Stimulated activated CD8-positive, alpha-beta memory T cell treated with anti-CD3 and anti-CD28 coated beads, Interleukin-12 subunit alpha, Interleukin-12 subunit beta, amount 100 ng/mL, for 24 hours (primary cell): ENCODE data around the gene PML.

ENCODE experiments used
- DNase-seq: peaks from one replicate; pipeline ENCODE4 v3.0.0-alpha.2; 2020; ENCODE audit errors: extremely low read depth

Gene PML

DNA sequence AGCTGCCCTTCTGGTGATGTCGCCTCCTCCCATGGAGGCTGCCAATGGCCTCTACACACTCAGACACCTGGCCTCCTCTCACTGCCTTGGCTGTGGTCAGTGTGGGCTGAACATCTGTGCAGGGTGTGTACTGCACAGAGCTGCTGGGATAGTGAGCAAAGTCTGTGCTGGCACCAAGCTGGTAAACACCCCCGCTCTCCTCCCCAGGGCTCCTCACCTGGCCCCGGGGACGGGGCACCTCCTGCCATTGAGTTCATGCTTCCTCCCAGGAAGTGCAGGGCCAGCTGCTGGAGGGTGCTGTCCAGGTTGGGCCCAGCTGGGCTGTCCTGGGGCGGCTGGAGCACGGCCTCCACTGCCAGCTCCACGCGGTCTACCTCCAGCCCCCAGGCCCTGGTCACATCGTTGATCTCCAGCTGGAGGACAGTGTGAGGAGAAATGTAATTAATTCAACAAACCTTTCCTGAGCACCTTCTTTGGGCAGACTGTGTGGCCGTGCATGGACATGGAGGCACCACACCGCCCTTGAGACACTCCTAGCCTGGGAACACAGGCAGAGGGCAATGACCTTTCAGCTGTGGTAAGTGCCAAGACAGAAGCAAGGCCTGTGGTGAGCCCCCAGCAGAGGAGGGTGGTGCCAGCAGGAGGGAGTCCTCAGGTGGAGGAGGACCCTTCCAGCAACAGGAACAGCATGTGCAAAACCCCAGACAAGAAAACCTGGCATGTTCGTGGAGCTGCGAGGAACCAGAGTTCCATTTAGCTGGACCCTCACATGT lies 9.2 kb upstream of the PML start:
- DNase-seq = no peak

DNA sequence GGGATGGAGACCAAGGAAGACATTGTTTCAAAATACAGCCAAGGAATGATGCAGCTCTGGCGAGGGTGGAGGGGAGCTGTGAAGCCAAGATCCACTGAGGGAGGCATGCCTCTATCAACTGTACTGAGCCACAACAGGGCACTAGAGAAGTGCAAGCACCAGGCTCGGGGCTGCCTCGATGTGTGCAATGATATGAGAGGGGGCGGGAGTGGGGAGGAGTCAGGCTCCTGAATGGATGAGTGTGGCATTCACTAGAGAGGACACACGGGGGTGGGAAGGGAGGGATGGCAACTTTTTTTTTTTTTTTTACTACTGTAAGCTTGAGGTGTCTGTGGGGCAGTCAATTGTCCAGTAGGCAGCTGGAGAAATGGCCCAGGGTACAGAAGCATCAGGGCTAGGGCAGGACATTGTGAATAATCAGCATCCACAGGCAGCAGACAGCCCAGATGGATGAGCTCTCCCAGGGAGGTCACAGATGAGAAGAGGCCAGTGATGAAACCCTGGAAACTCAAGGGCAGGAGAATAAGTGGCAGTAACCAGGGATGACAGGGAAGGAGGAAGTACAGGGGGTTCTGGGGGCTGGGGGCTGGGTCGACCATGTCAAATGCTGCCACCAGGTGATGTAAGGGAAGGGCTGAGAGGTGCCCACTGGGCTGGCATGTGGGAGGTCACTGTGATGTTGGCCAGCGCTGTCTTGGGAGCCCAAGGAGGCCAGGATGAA lies 8.3 kb upstream of the PML start:
- DNase-seq = no peak

DNA sequence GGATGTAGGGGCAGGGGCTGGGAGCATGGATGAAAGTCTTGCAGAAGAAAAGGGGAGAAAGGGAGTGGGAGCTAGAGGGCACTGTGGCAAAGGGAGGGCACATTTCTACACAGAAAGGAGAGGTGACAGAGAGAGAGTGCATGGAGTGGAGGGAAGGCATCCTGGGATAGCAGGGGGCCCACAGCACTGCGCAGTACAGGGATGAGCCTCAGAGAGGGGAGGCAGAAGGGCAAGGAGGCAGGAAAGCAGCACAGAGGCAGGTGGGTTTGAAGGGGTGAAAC lies 7.8 kb upstream of the PML start:
- DNase-seq = no peak

DNA sequence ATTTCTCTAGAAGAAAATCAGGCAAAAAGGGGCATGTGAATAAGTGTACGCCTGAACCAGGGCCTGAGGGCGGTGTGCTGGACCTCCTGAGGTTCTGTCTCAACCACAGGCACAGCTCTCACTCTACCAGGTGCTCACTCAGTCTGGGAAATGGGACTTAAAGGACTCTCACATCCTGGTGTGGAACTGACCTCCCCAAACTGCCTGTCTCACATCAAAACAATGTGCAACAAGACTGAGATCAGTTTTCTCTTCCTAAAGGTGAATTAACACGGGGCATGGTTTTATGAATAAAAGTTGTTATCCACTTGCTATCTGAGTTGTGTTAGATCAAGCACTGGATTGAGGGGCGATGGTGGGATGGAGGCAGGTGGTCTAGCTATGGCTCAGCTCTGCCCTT lies 7.3 kb upstream of the PML start:
- no peak for DNase-seq

DNA sequence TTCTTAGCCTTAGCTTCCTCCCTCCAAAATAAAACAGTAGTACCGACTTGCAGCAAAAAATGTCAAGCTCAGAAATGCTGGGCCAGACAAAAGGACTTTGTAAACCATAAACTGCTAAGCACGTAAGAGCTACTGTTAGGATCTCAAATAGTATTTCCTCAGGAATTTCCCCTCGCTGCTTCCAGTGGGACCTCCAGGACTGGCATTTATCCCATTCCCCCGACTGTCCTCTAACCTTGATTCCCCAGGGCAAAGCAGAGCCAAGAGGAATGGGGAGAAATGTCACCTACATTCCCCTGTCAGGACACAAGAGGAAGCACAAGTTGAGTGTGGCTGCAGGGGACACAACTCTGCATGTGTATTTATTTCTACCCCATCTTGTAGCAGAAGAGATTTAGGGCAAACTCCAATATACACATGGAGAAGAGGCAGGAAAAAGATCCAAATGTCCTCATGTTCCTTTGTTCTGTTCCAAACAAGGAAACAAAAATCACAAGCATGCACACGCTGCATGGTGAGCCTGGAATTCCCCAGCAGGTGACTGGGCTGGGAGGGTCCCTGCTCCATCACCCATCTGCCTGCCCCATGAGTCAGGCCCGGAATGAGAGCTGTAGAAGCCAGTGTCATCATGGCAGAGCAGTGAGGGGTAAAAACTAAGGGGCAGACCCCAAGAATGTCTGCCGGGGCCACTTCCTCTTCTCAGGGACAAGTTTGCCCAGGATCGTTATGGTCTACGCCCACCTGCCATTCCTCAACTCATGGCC lies 6.7 kb upstream of the PML start:
- no peak for DNase-seq

DNA sequence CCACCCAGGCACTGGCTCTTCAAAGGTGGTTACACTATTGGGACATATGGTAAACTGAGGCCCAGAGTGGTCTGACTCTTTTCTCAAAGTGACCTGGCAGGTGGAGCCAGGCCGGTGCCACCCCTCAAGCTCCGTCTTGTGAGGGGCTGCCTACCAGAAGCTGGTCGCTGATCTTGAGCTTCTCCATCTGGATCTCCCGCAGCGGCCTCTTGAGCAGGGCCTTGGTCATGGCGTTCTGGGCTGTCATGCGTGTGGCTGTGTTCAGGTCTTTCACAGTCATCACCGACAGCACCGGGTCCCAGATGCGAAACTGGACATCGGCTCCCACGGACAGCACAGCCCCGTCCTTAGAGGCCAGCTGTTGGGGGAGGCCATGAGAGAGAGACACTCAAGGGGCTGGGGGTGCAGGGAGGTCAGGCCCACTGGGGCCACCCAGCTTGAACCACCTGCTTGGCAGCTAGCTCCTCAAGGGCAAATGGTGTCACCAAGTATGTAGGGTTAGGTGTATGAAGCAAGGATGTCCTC lies 6.0 kb upstream of the PML start:
- no peak for DNase-seq

DNA sequence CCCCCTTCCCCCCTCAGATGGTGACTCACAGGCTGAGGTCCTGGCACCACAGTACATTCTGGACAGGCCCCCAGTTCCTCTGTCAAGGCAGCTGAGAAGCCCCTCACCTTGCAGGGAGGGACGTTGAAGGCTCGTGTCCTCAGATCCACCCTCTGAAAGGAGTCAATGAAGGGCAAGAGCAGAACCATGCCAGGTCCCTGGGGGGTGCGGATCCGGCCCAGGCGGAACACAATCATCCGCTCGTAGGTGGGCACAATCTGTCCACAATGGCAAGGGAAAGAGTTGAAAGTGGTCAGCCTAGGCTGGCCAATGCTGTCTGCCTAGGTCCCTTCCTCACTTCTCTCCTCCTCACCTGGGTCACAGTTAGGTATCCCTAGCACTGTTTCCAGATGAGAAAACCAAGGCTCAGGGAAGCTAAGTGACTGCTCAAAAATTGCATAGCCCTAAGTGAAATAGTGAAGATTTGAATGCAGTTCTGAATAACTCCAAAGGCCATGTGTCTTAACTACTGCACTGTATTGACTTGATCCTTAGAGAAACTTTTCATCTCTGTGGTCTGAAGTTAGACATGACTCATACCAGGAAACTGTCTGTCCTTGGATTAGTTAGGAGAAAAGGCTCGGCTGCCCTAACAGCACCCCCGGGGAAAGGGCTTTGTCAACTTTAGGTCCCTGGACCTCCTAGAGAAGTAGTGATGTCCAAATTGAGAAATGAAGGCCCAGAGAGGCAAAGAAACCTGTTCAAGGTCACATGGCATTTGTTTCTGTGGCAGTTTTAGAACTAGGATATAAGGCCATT lies 5.3 kb upstream of the PML start:
- no peak for DNase-seq

DNA sequence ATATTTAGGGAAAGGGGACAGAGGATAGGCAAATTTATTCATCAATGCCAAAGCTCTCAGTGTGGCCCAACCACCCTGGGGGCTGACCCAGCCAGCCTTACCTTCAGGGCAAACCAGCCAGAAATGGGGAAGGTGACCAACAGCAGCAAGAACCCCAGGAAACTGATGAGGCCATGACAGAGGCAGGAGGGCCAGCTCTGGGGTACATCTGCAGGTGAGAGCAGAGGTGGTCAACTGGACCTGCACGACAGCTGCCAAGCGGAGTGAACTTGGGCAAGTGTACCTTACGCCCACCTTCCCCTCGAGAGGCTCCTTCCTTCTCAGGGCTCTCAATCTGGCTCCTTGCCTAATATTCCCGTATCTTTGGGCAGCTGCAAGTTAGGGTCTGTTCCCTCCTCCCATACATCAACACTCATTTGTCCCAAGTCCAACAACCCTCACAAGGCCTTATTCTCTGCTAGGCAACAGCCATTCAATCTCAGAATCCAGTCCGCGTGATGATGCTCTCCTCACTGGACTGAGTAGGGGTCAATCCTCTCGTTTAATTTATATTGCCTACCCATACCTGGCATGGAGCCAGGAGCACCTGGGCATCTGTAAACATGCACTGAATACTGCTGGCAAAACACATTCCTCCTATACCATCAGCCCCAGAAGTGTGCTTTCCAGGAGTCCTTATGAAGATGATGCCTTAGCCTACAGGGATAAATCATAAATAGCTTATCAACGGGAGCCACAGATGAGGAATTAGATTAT lies 4.1 kb upstream of the PML start:
- DNase-seq = no peak

DNA sequence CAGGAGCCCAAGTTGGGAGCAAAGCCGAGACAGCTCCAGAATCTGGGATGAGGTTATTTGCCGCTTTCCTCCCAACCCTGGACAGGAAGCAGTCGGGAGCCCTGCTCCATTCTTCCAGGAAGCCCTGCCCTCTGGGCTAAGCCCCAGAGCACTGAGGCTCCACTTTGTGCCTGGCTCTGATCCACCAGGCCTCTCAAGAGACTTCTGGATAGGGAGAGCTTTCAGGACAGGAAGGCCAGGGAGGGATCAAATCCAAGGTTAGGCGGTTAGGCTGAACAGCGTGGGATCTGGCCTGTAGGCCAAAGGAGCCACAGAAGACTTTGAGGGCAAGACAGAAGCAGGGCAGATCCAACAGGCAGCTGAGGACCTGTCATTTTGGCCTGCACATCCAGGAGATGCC lies 3.3 kb upstream of the PML start:
- DNase-seq = no peak

DNA sequence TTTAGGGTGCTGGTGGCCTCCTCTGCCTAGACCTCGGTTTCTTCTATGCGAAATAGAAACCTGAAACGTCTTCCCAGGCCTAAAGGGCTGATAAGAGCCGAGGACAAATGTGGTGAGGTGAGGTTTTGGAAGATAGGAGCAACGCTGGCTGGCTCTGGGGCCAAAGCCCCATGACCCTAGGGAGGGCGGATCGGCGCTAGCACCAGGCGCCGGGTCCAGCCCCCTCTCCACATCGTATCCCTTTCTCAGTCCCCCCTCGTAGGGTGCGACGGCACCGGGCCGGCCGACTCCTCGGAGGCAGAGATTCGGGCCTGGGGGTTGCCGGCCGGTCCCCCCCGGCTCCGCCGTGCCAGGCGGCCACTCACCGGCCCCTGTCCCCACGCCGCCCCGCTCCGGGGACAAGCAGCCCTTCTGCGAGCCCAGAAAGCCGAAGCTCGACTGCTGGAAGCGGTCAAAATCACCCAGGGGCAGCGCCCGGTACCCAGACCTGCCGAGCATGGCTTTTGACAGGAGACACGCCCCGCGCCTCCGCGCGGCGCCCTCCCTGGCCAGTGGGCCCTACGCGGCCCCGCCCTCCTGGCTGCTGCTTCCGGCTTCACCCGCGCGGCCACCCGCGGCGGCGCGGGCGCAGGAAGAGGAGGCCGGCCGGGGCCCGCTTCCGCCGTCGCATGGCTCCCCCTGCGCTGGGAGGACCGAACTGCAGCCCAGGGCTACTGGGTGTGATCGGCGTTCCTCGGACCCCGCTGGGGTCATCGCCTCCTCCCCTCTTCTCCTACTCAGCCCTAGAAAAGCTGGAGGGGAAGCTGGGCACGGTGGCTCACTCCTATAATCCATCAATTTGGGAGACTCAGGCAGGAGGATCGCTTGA lies 2.6 kb upstream of the PML start, which contains the start of gene STOML1:
Gene STOML1, minus strand, starts transcription at position 570 of the 868 bp plus-strand sequence. Its CDS starts 72 bp downstream, at position 498.
- peak; percentile 83 for DNase-seq

DNA sequence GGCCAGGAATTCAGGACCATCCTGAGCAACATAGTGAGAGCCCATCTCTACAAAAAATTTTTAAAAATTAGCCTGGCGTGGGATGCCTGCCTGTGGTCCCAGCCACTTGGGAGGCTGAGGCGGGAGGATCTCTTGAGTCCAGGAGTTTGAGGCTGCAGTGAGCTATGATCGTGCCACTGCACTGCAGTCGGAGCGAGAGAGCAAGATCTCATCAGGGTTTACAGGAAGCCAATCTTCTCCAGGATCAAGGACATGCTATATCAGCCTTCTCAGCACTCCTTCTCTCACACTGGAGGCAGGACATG lies 2.0 kb upstream of the PML start:
- no peak for DNase-seq

DNA sequence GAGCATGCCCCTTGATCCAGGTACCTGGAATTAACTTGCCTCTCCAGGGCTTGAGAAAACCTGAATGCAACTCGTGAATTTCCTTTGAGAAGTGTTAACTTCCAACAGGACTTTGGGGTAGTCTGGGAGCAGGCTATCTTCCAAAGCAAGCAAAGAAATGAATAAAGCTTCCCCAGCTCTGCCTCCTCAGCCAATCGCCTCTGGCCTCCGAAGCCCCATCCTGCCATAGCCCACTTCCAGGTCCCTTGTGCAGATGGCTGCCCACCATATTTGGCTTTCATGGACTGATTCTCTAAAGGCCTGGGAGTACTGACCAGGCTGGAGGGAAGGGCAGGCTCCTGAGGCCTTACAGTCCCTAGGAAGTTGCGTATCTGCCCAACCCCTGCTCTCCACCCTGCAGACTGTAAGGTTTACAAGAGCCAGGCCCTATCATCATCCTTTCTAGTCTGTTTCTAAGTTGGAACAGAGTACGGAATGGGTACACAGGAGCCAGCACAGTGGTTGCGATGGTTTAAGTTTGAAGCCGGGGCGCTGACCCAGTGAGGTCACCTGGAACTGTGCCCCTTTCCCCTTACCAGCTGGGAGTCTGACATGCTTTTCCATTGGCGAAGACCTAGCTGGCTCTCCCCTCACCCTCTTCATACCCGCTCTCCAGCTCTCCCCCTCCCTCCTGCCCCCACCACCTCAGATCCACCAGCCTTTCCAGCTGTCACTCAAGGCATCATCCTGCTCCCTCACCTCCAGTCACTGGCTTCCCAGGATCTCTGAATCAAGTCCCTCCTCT lies 1.1 kb upstream of the PML start:
- no peak for DNase-seq

DNA sequence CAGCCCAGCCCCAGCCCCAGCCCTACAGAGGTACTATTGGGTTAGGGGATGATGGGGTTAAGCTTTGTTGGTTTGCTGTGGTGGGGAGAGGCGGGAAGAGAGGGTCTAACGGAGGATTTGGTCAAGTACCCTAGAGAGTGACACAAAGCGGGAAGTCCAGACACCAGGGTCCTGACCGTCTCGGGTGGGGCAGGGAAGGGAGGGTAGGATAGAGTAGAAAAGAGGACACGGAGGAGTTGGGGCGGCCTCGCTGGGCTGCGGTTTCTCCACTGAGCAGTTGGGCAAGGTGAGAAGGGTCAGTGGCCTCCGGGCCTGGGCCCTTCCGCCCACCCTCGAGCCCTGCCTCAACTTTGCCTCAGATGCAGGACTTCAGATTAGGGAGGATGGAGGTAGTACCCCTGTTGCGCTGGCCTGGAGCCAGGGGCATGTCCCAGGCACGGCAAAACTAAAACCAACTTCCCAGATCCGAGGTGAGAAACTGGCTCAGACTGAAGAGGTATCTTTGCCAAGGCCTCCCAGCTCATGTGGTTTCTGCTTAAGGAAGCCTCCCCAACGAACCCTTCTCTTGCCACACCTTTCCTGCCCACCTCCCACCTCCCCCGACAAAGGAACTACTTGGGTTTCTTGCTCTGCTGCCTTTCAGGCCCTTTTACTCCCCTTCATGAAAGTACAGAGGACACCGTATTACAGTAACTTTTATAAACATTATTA lies 551 bp downstream of the PML start:
- DNase-seq = no peak

DNA sequence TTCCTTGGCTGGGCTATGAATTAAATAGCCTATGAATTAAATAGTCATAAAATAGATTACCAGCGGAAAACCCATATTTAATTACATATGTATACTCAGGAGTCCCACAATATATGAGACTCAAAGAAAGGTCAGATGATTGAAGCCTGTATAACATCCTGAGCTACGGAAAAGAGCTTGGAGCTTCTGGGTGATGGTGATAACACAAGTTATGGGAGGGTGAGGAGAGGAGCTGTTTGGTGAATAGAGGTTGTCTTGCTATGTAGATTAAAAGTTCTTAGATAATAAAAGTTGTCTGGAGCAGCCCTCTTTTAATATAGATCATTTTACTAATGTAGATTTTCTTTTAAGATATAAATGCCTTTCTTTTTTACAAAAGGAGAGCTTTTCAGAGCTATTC lies 1.8 kb downstream of the PML start:
- DNase-seq = no peak

DNA sequence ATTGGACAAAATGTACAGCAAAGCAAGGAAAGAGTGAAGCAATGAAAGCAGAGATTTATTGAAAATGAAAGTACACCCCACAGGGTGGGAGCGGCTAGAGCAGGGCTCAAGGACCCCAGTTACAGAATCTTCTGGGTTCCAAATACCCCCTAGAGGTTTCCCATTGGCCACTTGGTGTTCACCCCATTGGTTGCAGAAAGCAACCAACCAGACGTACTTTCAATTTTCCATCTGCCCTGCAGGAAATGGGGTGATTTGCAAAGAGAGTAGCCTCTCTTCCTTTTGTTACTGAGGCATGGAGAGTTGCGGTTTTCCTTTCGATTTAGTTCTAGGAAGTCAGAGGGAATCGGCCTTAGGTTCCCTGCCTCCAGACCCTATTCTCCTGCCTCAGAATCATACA lies 2.4 kb downstream of the PML start:
- DNase-seq = no peak

DNA sequence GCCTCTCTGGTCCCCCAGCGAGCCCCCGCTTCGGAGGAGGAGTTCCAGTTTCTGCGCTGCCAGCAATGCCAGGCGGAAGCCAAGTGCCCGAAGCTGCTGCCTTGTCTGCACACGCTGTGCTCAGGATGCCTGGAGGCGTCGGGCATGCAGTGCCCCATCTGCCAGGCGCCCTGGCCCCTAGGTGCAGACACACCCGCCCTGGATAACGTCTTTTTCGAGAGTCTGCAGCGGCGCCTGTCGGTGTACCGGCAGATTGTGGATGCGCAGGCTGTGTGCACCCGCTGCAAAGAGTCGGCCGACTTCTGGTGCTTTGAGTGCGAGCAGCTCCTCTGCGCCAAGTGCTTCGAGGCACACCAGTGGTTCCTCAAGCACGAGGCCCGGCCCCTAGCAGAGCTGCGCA lies 3.5 kb downstream of the PML start:
- no peak for DNase-seq

DNA sequence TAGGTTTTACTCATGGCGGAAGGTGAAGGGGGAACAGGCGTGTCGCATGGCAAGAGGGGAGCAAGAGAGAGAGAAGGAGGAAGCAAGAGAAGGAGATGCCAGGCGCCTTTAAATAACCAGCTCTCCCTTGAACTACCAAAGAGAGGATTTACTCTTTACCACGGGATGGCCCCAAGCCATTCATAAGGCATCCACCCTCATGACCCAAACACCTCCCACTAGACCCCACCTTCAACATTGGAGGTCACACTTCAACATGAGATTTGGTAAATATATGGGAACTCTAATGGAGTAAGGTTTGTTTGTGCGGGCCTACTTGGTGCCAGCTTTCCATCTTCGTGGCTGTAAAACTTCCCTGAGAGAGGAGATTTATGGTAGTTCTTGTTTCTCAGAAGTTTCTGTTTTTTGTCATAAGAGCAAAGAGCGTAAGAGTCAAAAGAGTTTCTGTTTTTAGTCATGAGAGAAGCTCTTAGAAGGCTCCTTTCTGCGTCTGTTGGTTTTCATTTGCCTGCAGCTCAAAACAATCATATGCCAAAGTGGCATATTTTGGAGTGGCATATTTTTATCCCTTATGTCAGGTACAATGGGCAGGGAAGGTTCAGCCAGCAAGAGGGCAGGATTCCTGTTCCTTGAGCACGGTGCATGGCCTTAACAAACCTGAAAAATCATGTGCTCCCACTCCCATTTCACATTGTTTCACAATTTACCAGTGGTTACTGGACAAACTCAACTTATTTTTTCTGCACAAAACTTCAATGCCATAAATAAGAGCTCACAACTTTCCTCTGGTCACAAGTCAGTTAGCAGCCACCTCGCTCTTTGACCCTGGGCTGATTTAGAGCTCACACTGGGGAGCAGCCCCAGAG lies 12.5 kb downstream of the PML start:
- no peak for DNase-seq

DNA sequence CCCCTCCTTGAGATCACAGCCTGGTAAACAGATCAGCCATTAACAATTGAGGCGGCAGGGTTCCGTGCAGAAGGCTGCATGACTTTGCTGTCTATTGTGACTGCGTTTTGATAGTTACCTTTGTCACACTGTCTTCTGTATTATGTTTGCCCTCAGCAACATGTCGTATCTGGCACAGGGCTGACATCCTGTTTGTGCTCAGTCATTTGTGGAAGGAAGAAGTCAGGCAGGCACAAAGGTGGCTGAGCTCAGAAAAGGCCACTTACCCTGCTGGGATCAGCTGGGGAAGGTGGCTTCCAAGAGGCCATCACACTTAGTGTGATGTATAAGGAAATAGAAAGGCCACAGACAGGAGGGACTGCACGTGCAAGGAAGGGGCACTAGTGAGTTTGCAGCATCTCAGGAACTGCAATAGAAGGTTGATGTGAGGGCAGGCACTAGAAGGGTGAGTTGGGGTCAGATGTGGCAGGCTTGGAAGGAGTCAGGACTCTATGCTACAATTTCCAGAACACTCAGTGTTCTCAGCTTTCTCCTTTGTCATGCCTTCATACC lies 13.4 kb downstream of the PML start:
- no peak for DNase-seq
